ENCODE results near the gene CNTNAP5. TPM values are rescaled to one million over a fixed set of nuclear protein-coding genes. Genes with fewer than 3 reads are reported as not detected.

CNTNAP5 gene
- total RNA-seq, 2 donors from 2014 or later = not detected

- ATAC-seq (no peak), DNase-seq (ENCODE audit: low spot score) (no peak)
- Mint-ChIP-seq H3K4me3 (no peak overlapping the region), H3K9me3 (peaks cover 17% of the 10 kb centered on the region), H3K27me3 (no peaks in the 10 kb centered on the region), H3K36me3 (no peaks in the 10 kb centered on the region), H3K27ac (no peak overlapping the region), H3K4me1 (ENCODE audit: low read depth in 2 of 2) (no peaks in the 10 kb centered on the region)
Observed at GRCh38 chr2:124867247-124867646, 842.2 kb downstream of the CNTNAP5 start.

DNA sequence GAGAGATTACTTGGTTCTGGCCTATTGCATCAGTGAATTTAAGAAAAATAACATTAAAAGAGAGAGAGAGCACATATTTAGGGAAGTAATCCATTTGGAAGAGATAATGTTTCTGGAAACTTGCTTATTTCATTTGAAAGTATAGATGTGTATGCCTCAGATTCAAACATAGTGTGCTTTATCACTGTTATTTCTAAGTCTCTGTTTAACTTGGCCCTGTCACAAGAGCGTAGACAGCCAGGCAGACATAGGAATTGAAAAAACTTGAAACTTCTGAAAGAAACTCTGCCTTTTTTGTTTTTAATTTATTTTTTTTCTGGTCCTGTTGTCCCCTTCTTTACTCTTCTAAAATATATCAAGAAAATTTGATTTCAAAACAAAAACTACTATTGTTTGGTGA is 849.1 kb downstream of the CNTNAP5 start:
- Mint-ChIP-seq H3K4me3 (no peak overlapping the region), H3K27me3 (no peaks in the 10 kb centered on the region), H3K9me3 (peaks cover 10% of the 10 kb centered on the region), H3K27ac (no peak overlapping the region), H3K36me3 (no peaks in the 10 kb centered on the region), H3K4me1 (ENCODE audit: low read depth in 2 of 2) (no peaks in the 10 kb centered on the region)
- ATAC-seq (no peak), DNase-seq (ENCODE audit: low spot score) (no peak)

DNA sequence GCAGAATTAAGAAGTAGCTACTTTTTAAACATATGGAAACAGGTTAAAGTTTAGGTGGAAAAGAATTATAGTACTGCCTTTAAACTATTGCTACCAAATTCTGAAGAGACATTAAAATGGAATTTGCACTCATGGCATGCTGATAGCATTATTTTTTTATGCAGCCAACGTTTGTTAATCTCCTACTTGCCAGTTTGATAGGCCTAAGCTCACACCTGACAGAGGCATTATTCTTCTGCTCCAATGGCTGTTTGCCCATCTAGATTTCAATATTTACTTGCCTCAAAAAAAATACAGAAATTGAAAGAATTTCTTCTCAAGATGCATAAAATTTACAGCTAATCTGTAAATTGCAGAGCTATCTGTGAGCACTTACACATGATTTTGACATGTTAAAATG is 849.6 kb downstream of the CNTNAP5 start:
- Mint-ChIP-seq H3K4me3 (no peak overlapping the region), H3K27ac (no peak overlapping the region), H3K9me3 (peaks cover 10% of the 10 kb centered on the region), H3K36me3 (no peaks in the 10 kb centered on the region), H3K27me3 (no peaks in the 10 kb centered on the region), H3K4me1 (ENCODE audit: low read depth in 2 of 2) (no peaks in the 10 kb centered on the region)
- DNase-seq (ENCODE audit: low spot score) (no peak), ATAC-seq (no peak)

- H3K27me3 Mint-ChIP-seq = no peaks in the 10 kb centered on the region
- no peak overlapping the region for H3K4me3 Mint-ChIP-seq
- H3K9me3 Mint-ChIP-seq = peaks cover 10% of the 10 kb centered on the region
- DNase-seq (ENCODE audit: low spot score) (no peak), ATAC-seq (no peak)
- H3K27ac Mint-ChIP-seq = no peak overlapping the region
- no peaks in the 10 kb centered on the region for H3K36me3 Mint-ChIP-seq
- no peaks in the 10 kb centered on the region for H3K4me1 Mint-ChIP-seq (ENCODE audit: low read depth in 2 of 2)
Observed at GRCh38 chr2:124875627-124876244, 850.6 kb downstream of the CNTNAP5 start.

DNA sequence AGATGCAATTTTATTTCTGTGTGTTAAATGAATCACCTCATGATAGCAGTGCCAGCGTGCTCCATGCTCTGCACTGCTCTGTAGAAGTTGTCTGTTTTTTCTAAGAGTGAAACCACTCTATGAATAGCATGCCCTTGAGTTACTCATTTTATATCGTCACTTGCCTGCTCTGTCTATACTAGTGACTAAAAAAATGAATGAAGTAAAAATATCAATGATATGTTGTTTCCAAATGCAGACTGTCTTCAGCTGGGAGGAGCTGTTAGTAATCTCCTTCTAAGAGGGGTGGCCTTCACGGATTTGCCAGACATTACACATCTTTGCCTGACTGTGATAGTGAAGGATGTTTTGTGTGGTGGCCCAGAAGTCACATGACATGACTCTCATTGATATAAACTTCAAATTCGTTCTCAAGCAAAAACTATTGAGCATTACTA is 852.1 kb downstream of the CNTNAP5 start:
- DNase-seq (ENCODE audit: low spot score) (no peak), ATAC-seq (no peak)
- no peak overlapping the region for H3K4me3 Mint-ChIP-seq
- H3K27ac Mint-ChIP-seq = no peak overlapping the region
- no peaks in the 10 kb centered on the region for H3K27me3 Mint-ChIP-seq
- no peaks in the 10 kb centered on the region for H3K36me3 Mint-ChIP-seq
- no peaks in the 10 kb centered on the region for H3K4me1 Mint-ChIP-seq (ENCODE audit: low read depth in 2 of 2)
- peaks cover 15% of the 10 kb centered on the region for H3K9me3 Mint-ChIP-seq

DNA sequence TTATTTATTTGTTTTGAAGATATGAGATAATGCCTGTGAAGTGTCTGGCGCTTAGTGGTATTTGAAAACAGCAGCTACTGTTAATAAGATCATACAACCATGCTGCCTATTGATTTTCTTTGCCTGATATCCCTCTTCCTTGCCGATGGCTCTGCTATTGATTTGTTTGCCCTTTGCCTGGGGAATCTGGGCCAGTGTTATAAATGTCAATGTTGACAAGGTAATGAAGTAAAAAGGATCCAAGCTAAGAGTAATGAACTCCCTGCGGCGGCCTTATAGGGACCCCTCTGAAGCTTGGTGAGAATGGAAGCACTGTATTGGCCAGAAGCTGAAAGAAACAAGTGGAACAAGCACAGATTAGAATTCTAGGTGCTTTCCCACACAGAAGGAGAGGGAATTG is 854.6 kb downstream of the CNTNAP5 start:
- DNase-seq (ENCODE audit: low spot score) (no peak), ATAC-seq (no peak)
- Mint-ChIP-seq H3K4me3 (no peak overlapping the region), H3K36me3 (no peaks in the 10 kb centered on the region), H3K9me3 (peaks cover 27% of the 10 kb centered on the region), H3K27ac (no peak overlapping the region), H3K4me1 (ENCODE audit: low read depth in 2 of 2) (no peaks in the 10 kb centered on the region), H3K27me3 (no peaks in the 10 kb centered on the region)

DNA sequence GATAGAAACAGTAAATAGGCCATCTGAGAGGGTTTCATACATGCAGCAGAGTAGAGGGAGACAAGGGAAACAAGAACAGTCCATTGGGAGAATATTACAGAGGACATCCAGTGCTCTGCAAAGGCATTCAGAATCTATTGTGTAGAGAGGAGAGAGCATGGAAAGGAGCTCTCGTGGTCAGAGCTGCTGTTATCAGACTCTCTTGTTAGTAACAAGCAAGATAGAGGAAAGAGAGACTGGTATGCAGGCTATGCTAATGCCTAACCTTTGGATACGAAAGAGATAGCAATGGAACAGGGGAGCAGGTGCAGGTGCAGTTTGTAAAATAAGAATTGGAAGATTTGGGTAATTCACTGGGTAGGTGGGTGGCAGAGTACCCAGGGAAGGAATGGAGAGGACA is 855.9 kb downstream of the CNTNAP5 start:
- H3K4me1 Mint-ChIP-seq (ENCODE audit: low read depth in 2 of 2) = no peaks in the 10 kb centered on the region
- no peak overlapping the region for H3K4me3 Mint-ChIP-seq

GRCh38 chr2:124882423-124882822 is 857.3 kb downstream of the CNTNAP5 start:
- H3K36me3 Mint-ChIP-seq = no peaks in the 10 kb centered on the region
- H3K27ac Mint-ChIP-seq = no peak overlapping the region
- H3K4me3 Mint-ChIP-seq = no peak overlapping the region
- no peaks in the 10 kb centered on the region for H3K4me1 Mint-ChIP-seq (ENCODE audit: low read depth in 2 of 2)
- no peak for ATAC-seq
- no peak for DNase-seq (ENCODE audit: low spot score)
- no peaks in the 10 kb centered on the region for H3K27me3 Mint-ChIP-seq
- peaks cover 29% of the 10 kb centered on the region for H3K9me3 Mint-ChIP-seq

More for the DNA sequence above, 855.9 kb downstream of the CNTNAP5 start:
- DNase-seq (ENCODE audit: low spot score) (no peak), ATAC-seq (no peak)
- H3K27ac Mint-ChIP-seq = no peak overlapping the region
- no peaks in the 10 kb centered on the region for H3K27me3 Mint-ChIP-seq
- no peaks in the 10 kb centered on the region for H3K36me3 Mint-ChIP-seq
- peaks cover 29% of the 10 kb centered on the region for H3K9me3 Mint-ChIP-seq

- no peaks in the 10 kb centered on the region for H3K36me3 Mint-ChIP-seq
- DNase-seq (ENCODE audit: low spot score) (no peak), ATAC-seq (no peak)
- no peak overlapping the region for H3K4me3 Mint-ChIP-seq
- no peak overlapping the region for H3K27ac Mint-ChIP-seq
- no peaks in the 10 kb centered on the region for H3K4me1 Mint-ChIP-seq (ENCODE audit: low read depth in 2 of 2)
- no peaks in the 10 kb centered on the region for H3K27me3 Mint-ChIP-seq
- peaks cover 29% of the 10 kb centered on the region for H3K9me3 Mint-ChIP-seq
Observed at GRCh38 chr2:124883595-124883994, 858.5 kb downstream of the CNTNAP5 start.

- H3K9me3 Mint-ChIP-seq = peaks cover 26% of the 10 kb centered on the region
- H3K27ac Mint-ChIP-seq = no peak overlapping the region
- H3K36me3 Mint-ChIP-seq = no peaks in the 10 kb centered on the region
- no peaks in the 10 kb centered on the region for H3K4me1 Mint-ChIP-seq (ENCODE audit: low read depth in 2 of 2)
- H3K27me3 Mint-ChIP-seq = no peaks in the 10 kb centered on the region
- DNase-seq (ENCODE audit: low spot score) (no peak), ATAC-seq (no peak)
- no peak overlapping the region for H3K4me3 Mint-ChIP-seq
Observed at GRCh38 chr2:124884315-124884714, 859.2 kb downstream of the CNTNAP5 start.

DNA sequence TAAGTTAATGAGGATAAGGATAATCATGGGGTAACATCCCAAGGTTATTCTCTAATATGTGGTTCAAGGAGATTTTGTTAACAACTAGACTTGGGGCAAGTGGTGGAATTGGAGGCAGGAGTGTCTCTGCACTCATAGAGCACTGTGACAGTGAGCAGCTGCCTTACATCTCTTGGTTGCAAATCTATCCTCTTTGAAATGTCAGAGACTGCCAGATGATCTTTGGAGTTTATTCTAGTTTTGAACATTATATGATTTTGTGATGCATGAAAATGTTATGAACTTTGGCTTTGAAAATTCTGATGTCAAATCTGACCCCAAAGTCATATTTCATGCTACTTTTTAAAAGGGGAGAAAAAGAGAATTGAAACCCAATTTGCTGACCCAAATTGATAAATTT is 861.1 kb downstream of the CNTNAP5 start:
- Mint-ChIP-seq H3K9me3 (peaks cover 18% of the 10 kb centered on the region), H3K4me1 (ENCODE audit: low read depth in 2 of 2) (no peaks in the 10 kb centered on the region), H3K27ac (no peak overlapping the region), H3K27me3 (no peaks in the 10 kb centered on the region), H3K36me3 (no peaks in the 10 kb centered on the region), H3K4me3 (no peak overlapping the region)
- DNase-seq (ENCODE audit: low spot score) (no peak), ATAC-seq (no peak)

DNA sequence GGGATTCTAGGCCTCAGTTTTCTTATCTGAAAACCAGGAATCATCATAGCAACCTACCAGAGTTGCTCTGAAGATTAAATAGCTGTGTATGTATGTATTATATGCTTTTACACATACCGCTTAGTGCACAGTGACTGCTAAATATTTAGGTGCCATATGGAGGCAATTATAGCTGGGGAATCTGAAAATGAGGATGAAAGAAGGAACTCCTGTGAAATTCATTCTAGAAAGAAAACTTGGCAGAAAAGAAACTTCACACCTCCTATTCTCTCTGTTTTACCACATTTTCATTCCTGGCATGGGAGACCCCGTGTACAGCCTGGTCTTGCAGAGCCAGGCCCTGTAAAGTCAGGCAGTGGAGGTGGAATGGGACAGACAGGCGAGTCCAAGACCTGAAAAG is 862.4 kb downstream of the CNTNAP5 start:
- H3K36me3 Mint-ChIP-seq = no peaks in the 10 kb centered on the region
- no peak for DNase-seq (ENCODE audit: low spot score)
- peaks cover 14% of the 10 kb centered on the region for H3K9me3 Mint-ChIP-seq
- ATAC-seq = no peak
- H3K27me3 Mint-ChIP-seq = no peaks in the 10 kb centered on the region
- no peak overlapping the region for H3K27ac Mint-ChIP-seq
- H3K4me3 Mint-ChIP-seq = no peak overlapping the region
- no peaks in the 10 kb centered on the region for H3K4me1 Mint-ChIP-seq (ENCODE audit: low read depth in 2 of 2)

DNA sequence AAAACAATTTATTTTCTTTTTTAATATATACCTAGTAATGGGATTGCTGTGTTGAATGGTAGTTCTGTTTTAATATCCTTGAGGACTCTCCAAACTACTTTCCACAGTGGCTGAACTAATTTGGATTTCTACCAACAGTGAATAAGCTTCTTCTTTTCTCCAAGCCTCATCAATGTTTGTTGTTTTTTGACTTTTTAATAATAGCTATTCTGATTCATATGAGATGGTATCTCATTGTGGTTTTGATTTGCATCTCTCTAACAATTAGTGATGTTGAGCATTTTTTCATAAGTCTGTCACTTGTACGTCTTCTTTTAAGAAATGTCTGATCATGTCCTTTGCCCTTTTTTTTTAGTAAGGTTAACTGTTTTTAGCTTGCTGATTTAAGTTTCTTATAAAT is 863.3 kb downstream of the CNTNAP5 start:
- Mint-ChIP-seq H3K36me3 (no peaks in the 10 kb centered on the region), H3K27me3 (no peaks in the 10 kb centered on the region), H3K4me3 (no peak overlapping the region), H3K4me1 (ENCODE audit: low read depth in 2 of 2) (no peaks in the 10 kb centered on the region), H3K27ac (no peak overlapping the region), H3K9me3 (peaks cover 16% of the 10 kb centered on the region)
- ATAC-seq = no peak
- no peak for DNase-seq (ENCODE audit: low spot score)

DNA sequence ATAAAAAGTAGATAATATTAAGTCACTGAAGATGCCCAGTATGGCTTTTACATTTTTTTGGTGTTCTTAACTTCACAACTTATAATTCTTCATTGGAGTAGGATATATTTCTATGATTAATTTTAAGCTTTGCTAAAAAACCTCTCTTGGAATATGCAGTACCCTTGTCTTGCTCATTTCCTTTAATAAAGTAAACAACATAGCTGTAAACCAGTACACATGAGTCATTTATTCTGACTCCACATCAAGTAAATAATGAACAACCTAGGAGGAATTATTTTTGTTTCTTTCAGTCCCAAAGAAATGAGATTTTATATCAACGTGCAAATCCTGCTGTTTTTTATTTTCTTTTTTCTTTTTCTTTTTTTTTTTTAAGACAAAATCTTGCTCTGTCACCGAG is 869.1 kb downstream of the CNTNAP5 start:
- Mint-ChIP-seq H3K27me3 (no peaks in the 10 kb centered on the region), H3K4me3 (no peak overlapping the region), H3K27ac (no peak overlapping the region), H3K9me3 (peaks cover 4% of the 10 kb centered on the region), H3K4me1 (ENCODE audit: low read depth in 2 of 2) (no peaks in the 10 kb centered on the region), H3K36me3 (no peaks in the 10 kb centered on the region)
- DNase-seq (ENCODE audit: low spot score) (no peak), ATAC-seq (no peak)

GRCh38 chr2:124898827-124899226 is 873.7 kb downstream of the CNTNAP5 start:
- H3K4me3 Mint-ChIP-seq = no peak overlapping the region
- H3K9me3 Mint-ChIP-seq = peaks cover 9% of the 10 kb centered on the region
- DNase-seq (ENCODE audit: low spot score) (no peak), ATAC-seq (no peak)
- H3K4me1 Mint-ChIP-seq (ENCODE audit: low read depth in 2 of 2) = no peaks in the 10 kb centered on the region
- H3K27ac Mint-ChIP-seq = no peak overlapping the region
- no peaks in the 10 kb centered on the region for H3K36me3 Mint-ChIP-seq
- no peaks in the 10 kb centered on the region for H3K27me3 Mint-ChIP-seq
